GM15510 (cell line): ENCODE results near the gene ADGRG1.

Source experiments
- POLR2A ChIP-seq: IDR thresholded peaks from 3 replicates; pipeline ENCODE4 v1.6.1; 2011; ENCODE audit warnings: borderline replicate concordance; ENCODE audit not compliant: insufficient read length; ENCODE audit errors: extremely low read depth

ADGRG1 gene

GRCh38 chr16:57668263-57668571, 39.8 kb downstream of the ADGRG1 start, which contains the start of gene ADGRG3:
Gene ADGRG3, plus strand, starts transcription at chr16:57668306. Its CDS starts 42 bp downstream, at chr16:57668348.
- TF ChIP-seq POLR2A, result no peak

GRCh38 chr16:57668630-57669475, 40.4 kb downstream of the ADGRG1 start:
- no peak for TF ChIP-seq POLR2A

GRCh38 chr16:57669476-57670162, 41.2 kb downstream of the ADGRG1 start:
- TF ChIP-seq POLR2A, result no peak

GRCh38 chr16:57670196-57670595, 41.8 kb downstream of the ADGRG1 start:
- TF ChIP-seq POLR2A, result no peak

- TF ChIP-seq POLR2A, result no peak
Measured at GRCh38 chr16:57672416-57672815, 44.0 kb downstream of the ADGRG1 start.

- TF ChIP-seq POLR2A, result no peak
Measured at GRCh38 chr16:57672824-57673223, 44.4 kb downstream of the ADGRG1 start.

GRCh38 chr16:57675741-57676551, 47.5 kb downstream of the ADGRG1 start:
- TF ChIP-seq POLR2A, result no peak

- TF ChIP-seq POLR2A, result no peak
Measured at GRCh38 chr16:57676553-57677085, 48.2 kb downstream of the ADGRG1 start.

GRCh38 chr16:57677622-57678369, 49.4 kb downstream of the ADGRG1 start:
- no peak for TF ChIP-seq POLR2A

- TF ChIP-seq POLR2A, result no peak
Measured at GRCh38 chr16:57679016-57679415, 50.6 kb downstream of the ADGRG1 start.

GRCh38 chr16:57679767-57680482, 51.5 kb downstream of the ADGRG1 start:
- no peak for TF ChIP-seq POLR2A

GRCh38 chr16:57680842-57681375, 52.5 kb downstream of the ADGRG1 start:
- TF ChIP-seq POLR2A, result no peak
